ENCODE measurements around the gene C19orf12. TPM values are rescaled to one million over a fixed set of nuclear protein-coding genes. Genes with fewer than 3 reads are reported as not detected.

The C19orf12 gene
- total and polyA plus RNA-seq, 2 of the 13 experiments (the other 11 are each of a cell fraction or from before 2014, with no cell fraction given): 17.7 to 34.4 TPM

DNA sequence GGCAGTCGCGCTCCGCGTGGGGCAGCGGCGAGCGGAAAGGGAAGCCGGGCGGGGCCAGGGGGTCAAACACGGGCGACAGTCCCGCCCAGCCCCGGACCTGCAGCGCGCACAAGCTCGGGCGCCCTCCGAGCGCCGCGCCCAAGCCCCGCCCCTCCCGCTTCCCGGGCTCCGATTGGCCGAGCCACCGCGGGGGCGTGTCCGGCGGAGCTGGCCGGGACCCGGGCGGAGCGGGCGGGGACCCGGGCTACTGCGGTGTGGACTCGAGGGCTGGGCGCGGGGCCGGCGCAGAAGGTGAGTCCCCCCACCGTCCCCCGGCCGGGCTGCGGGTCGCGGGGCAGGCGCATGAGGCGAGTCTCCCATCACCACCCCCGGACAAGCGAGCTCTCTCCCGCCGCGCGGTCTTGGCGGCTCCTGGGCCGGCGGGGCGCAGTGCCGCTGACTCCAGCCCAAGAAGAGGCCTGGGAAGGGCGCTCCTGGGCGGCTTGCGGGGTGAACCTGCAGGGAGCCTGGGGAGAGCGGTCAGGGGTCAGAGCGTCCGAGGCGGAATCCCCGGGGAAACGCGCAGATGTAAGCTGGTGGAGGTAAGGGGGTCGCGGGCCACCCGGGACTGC, 49.7 kb downstream of the C19orf12 start, which contains the start of gene PLEKHF1 (continued):
- TF ChIP-seq, protein P1, sequence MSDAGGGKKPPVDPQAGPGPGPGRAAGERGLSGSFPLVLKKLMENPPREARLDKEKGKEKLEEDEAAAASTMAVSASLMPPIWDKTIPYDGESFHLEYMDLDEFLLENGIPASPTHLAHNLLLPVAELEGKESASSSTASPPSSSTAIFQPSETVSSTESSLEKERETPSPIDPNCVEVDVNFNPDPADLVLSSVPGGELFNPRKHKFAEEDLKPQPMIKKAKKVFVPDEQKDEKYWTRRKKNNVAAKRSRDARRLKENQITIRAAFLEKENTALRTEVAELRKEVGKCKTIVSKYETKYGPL (CRISPR knock-in tag; IDR thresholded peaks at IDR 0.05): no peak
- TF ChIP-seq, protein P2, sequence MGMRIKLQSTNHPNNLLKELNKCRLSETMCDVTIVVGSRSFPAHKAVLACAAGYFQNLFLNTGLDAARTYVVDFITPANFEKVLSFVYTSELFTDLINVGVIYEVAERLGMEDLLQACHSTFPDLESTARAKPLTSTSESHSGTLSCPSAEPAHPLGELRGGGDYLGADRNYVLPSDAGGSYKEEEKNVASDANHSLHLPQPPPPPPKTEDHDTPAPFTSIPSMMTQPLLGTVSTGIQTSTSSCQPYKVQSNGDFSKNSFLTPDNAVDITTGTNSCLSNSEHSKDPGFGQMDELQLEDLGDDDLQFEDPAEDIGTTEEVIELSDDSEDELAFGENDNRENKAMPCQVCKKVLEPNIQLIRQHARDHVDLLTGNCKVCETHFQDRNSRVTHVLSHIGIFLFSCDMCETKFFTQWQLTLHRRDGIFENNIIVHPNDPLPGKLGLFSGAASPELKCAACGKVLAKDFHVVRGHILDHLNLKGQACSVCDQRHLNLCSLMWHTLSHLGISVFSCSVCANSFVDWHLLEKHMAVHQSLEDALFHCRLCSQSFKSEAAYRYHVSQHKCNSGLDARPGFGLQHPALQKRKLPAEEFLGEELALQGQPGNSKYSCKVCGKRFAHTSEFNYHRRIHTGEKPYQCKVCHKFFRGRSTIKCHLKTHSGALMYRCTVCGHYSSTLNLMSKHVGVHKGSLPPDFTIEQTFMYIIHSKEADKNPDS (CRISPR knock-in tag; IDR thresholded peaks at IDR 0.05): no peak
- TF ChIP-seq ZNF292 (CRISPR knock-in tag; IDR thresholded peaks at IDR 0.05; ENCODE audit: borderline replicate concordance, low read depth) (no peak), ZNF746 (CRISPR knock-in tag; IDR thresholded peaks at IDR 0.05) (no peak), MTA1 (CRISPR knock-in tag; IDR thresholded peaks at IDR 0.05; ENCODE audit: borderline replicate concordance) (no peak), HES4 (CRISPR knock-in tag; IDR thresholded peaks at IDR 0.05; ENCODE audit: borderline replicate concordance) (0 out of 2 replicates have a peak, but pooled peaks have one; percentile 19), TOE1 (CRISPR knock-in tag; IDR thresholded peaks at IDR 0.05) (no peak), FOXO1 (CRISPR knock-in tag; IDR thresholded peaks at IDR 0.05) (no peak), GTF2F1 (IDR thresholded peaks at IDR 0.05; ENCODE audit: low read length) (no peak), SSRP1 (CRISPR knock-in tag; IDR thresholded peaks at IDR 0.05) (no peak), SIN3B (IDR thresholded peaks at IDR 0.05; ENCODE audit: low read length) (no peak), BRD4 (CRISPR knock-in tag; IDR thresholded peaks at IDR 0.05) (no peak)
- TF ChIP-seq, protein P3, sequence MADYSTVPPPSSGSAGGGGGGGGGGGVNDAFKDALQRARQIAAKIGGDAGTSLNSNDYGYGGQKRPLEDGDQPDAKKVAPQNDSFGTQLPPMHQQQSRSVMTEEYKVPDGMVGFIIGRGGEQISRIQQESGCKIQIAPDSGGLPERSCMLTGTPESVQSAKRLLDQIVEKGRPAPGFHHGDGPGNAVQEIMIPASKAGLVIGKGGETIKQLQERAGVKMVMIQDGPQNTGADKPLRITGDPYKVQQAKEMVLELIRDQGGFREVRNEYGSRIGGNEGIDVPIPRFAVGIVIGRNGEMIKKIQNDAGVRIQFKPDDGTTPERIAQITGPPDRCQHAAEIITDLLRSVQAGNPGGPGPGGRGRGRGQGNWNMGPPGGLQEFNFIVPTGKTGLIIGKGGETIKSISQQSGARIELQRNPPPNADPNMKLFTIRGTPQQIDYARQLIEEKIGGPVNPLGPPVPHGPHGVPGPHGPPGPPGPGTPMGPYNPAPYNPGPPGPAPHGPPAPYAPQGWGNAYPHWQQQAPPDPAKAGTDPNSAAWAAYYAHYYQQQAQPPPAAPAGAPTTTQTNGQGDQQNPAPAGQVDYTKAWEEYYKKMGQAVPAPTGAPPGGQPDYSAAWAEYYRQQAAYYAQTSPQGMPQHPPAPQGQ (CRISPR knock-in tag; IDR thresholded peaks at IDR 0.05; ENCODE audit: borderline replicate concordance): no peak
- TF ChIP-seq, protein P4, sequence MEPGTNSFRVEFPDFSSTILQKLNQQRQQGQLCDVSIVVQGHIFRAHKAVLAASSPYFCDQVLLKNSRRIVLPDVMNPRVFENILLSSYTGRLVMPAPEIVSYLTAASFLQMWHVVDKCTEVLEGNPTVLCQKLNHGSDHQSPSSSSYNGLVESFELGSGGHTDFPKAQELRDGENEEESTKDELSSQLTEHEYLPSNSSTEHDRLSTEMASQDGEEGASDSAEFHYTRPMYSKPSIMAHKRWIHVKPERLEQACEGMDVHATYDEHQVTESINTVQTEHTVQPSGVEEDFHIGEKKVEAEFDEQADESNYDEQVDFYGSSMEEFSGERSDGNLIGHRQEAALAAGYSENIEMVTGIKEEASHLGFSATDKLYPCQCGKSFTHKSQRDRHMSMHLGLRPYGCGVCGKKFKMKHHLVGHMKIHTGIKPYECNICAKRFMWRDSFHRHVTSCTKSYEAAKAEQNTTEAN (CRISPR knock-in tag; conservative IDR thresholded peaks at IDR 0.05): no peak
- TF ChIP-seq, protein P5, sequence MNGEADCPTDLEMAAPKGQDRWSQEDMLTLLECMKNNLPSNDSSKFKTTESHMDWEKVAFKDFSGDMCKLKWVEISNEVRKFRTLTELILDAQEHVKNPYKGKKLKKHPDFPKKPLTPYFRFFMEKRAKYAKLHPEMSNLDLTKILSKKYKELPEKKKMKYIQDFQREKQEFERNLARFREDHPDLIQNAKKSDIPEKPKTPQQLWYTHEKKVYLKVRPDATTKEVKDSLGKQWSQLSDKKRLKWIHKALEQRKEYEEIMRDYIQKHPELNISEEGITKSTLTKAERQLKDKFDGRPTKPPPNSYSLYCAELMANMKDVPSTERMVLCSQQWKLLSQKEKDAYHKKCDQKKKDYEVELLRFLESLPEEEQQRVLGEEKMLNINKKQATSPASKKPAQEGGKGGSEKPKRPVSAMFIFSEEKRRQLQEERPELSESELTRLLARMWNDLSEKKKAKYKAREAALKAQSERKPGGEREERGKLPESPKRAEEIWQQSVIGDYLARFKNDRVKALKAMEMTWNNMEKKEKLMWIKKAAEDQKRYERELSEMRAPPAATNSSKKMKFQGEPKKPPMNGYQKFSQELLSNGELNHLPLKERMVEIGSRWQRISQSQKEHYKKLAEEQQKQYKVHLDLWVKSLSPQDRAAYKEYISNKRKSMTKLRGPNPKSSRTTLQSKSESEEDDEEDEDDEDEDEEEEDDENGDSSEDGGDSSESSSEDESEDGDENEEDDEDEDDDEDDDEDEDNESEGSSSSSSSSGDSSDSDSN (CRISPR knock-in tag; IDR thresholded peaks at IDR 0.05): peak; percentile 70
- TF ChIP-seq, protein P6, sequence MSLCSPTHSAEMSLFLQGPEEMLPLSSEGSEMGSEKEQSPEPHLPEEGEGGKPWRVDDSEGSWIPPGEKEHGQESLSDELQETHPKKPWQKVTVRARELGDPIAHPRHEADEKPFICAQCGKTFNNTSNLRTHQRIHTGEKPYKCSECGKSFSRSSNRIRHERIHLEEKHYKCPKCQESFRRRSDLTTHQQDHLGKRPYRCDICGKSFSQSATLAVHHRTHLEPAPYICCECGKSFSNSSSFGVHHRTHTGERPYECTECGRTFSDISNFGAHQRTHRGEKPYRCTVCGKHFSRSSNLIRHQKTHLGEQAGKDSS (CRISPR knock-in tag; IDR thresholded peaks at IDR 0.05; ENCODE audit: borderline replicate concordance, low read depth): no peak; the same call in 1 of the 2 replicates
